GM12878 (cell line): ENCODE data around the gene RGSL1. TPM values are rescaled to one million over a fixed set of nuclear protein-coding genes. Genes with fewer than 3 reads are reported as not detected.

ENCODE experiments used
- ATAC-seq: fragments of 200-7000 bp; cut with Tn5 transposase; 3 replicates; pipeline ENCODE4 v1.9.1; 2020; ENCODE audit warnings: mild to moderate bottlenecking, moderate library complexity
- BruUV-seq: library from RNA; stranded (reverse); fragments of 400-500 nt; replicated peaks from 2 replicates; lab custom pipeline; 2021; lab: Mats Ljungman, UMichigan
- CTCF ChIA-PET: fragments of 300-600 bp; sonication (Branson Sonifier 250); formaldehyde crosslinking; extraction: SDS; loops from one replicate; lab custom pipeline; 2021; ENCODE audit warnings: inconsistent platforms; lab: Yijun Ruan, JAX
- POLR2A ChIA-PET: fragments of 350-600 bp; formaldehyde crosslinking; extraction: SDS; loops from one replicate; lab custom pipeline; 2021; ENCODE audit warnings: inconsistent platforms; lab: Charles Lee
- RAD21 ChIA-PET: fragments of 300-600 bp; sonication (Branson Sonifier 250); formaldehyde crosslinking; loops from one replicate; lab custom pipeline; 2023; ENCODE audit warnings: antibody characterized with exemption; ENCODE audit not compliant: unreplicated experiment; lab: Charles Lee
- SMC1A ChIA-PET: fragments of 300-600 bp; sonication (Branson Sonifier 250); formaldehyde crosslinking; loops from one replicate; lab custom pipeline; 2023; ENCODE audit not compliant: unreplicated experiment, uncharacterized antibody; lab: Charles Lee
- DNase-seq: peaks from one replicate; pipeline ENCODE4 v3.0.0-alpha.2; 2011; ENCODE audit warnings: low read depth, low spot score
- FAIRE-seq: peaks from 3 replicates; lab custom pipeline; 2011; peaks lifted over from hg19 to GRCh38; lab: Jason Lieb, UNC
- H2AFZ ChIP-seq: 2 replicates; pipeline ENCODE4 v1.6.0; 2011; ENCODE audit warnings: low read depth, low read length, control low read depth; ENCODE audit not compliant: control insufficient read depth
- H3K27ac ChIP-seq: 2 replicates; pipeline ENCODE4 v1.5.1; 2011; ENCODE audit warnings: control low read depth; ENCODE audit not compliant: control insufficient read depth, insufficient read depth
- H3K27me3 ChIP-seq, 2 experiments: replicated peaks in 1 of 2; 2 replicates each; pipeline versions ENCODE4 v1.6.0 to v1.6.1; 2011; ENCODE audit warnings: low read length in 1 of 2; ENCODE audit not compliant: control insufficient read depth in 2 of 2, insufficient read depth in 2 of 2
- H3K36me3 ChIP-seq, 2 experiments: 2 replicates each; pipeline ENCODE4 v1.5.1; 2011; ENCODE audit warnings: low read length in 1 of 2; ENCODE audit not compliant: control insufficient read depth in 2 of 2, insufficient read depth in 2 of 2
- H3K4me1 ChIP-seq: 2 replicates; pipeline ENCODE4 v1.6.1; 2011; ENCODE audit warnings: mild to moderate bottlenecking, low read length, moderate library complexity, mixed read lengths; ENCODE audit not compliant: control insufficient read depth, insufficient read depth
- H3K4me2 ChIP-seq: 2 replicates; pipeline ENCODE4 v1.6.0; 2011; ENCODE audit warnings: control low read depth; ENCODE audit not compliant: control insufficient read depth, insufficient read depth
- H3K4me3 ChIP-seq: fragments of 200-600 bp; sonication (generic); 2 replicates; pipeline ENCODE4 v1.5.1; 2016
- H3K79me2 ChIP-seq: 2 replicates; pipeline ENCODE4 v1.6.0; 2011; ENCODE audit warnings: low read length; ENCODE audit not compliant: control insufficient read depth, insufficient read depth
- H3K9ac ChIP-seq: 2 replicates; pipeline ENCODE4 v1.8.0; 2011; ENCODE audit warnings: low read length, control low read depth, mixed read lengths; ENCODE audit not compliant: control insufficient read depth, insufficient read depth
- H3K9me3 ChIP-seq: replicated peaks from 3 replicates; pipeline ENCODE4 v1.5.1; 2011; ENCODE audit warnings: mild to moderate bottlenecking, low read length; ENCODE audit not compliant: control insufficient read depth, insufficient read depth
- H4K20me1 ChIP-seq: 2 replicates; pipeline ENCODE4 v1.6.0; 2011; ENCODE audit not compliant: control insufficient read depth, insufficient read depth
- BCLAF1 ChIP-seq: fragments of 450-650 bp; IDR thresholded peaks from 2 replicates; pipeline ENCODE4 v1.6.1; 2017; ENCODE audit warnings: antibody characterized with exemption, mild to moderate bottlenecking, moderate library complexity
- BMI1 ChIP-seq: fragments of 450-650 bp; IDR thresholded peaks from 2 replicates; pipeline ENCODE4 v1.6.1; 2016; ENCODE audit warnings: mild to moderate bottlenecking, moderate library complexity, borderline replicate concordance
- CBX5 ChIP-seq: sonication (generic); IDR thresholded peaks from 2 replicates; pipeline ENCODE4 v1.6.1; 2016; ENCODE audit warnings: low read depth, moderate library complexity, mild to moderate bottlenecking, inconsistent platforms
- ELK1 ChIP-seq: IDR thresholded peaks from 2 replicates; pipeline ENCODE4 v1.6.1; 2012; ENCODE audit warnings: low read depth, low read length, improper control_type of control experiment
- HCFC1 ChIP-seq: fragments of 150-350 bp; IDR thresholded peaks from 2 replicates; pipeline ENCODE4 v1.6.1; 2014; ENCODE audit warnings: low read length
- IRF5 ChIP-seq: fragments of 450-650 bp; IDR thresholded peaks from 2 replicates; pipeline ENCODE4 v1.6.1; 2017; ENCODE audit warnings: borderline replicate concordance
- JUNB ChIP-seq: IDR thresholded peaks from 2 replicates; pipeline ENCODE4 v1.6.1; 2016; ENCODE audit warnings: antibody characterized with exemption, mild to moderate bottlenecking
- MEF2A ChIP-seq: IDR thresholded peaks from 2 replicates; pipeline ENCODE4 v1.6.1; 2011; ENCODE audit warnings: low read depth, mild to moderate bottlenecking, low read length, moderate library complexity; ENCODE audit not compliant: insufficient read depth
- MTA2 ChIP-seq: fragments of 450-650 bp; IDR thresholded peaks from 2 replicates; pipeline ENCODE4 v1.6.1; 2016; ENCODE audit warnings: low read depth, mild to moderate bottlenecking, moderate library complexity
- POLR2A ChIP-seq: IDR thresholded peaks from 2 replicates; pipeline ENCODE4 v1.6.1; 2011; ENCODE audit warnings: low read depth, mild to moderate bottlenecking, low read length
- POLR2AphosphoS5 ChIP-seq: IDR thresholded peaks from 2 replicates; pipeline ENCODE4 v1.6.1; 2011; ENCODE audit warnings: mild to moderate bottlenecking, low read length, inconsistent platforms
- TCF7 ChIP-seq: IDR thresholded peaks from 2 replicates; pipeline ENCODE4 v1.6.1; 2014; ENCODE audit warnings: antibody characterized with exemption, borderline replicate concordance
- WGBS: methylation state at CpG from one replicate; pipeline ENCODE4 v1.1.6; 2016; ENCODE audit warnings: low lambda C conversion rate; ENCODE audit not compliant: insufficient replicate concordance, insufficient coverage; ENCODE audit errors: missing lambda C conversion rate; 5-methylcytosine and 5-hydroxymethylcytosine counted together
- in situ Hi-C: fragments of 300-500 bp; cut with MboI; formaldehyde crosslinking; loops from 9 replicates; pipeline ENCODE4 v1.14.3; 2018; ENCODE audit warnings: mixed read lengths
- intact Hi-C: fragments of 100-400 bp; cut with micrococcal nuclease; formaldehyde crosslinking; loops from one replicate; pipeline ENCODE4 v1.14.2; 2022; ENCODE audit not compliant: unreplicated experiment
- polyA plus RNA-seq, 11 experiments: library from polyadenylated mRNA; depleted of rRNA in 4 of 11; unstranded in 6 of 11; stranded (reverse) in 5 of 11; fragments of >200 nt; fragmentation: Nextera tagmentation in 4 of 11; fragmentation: Illumina TruSeq in 1 of 11; extraction: Ambion mirVana in 4 of 11; extraction: Trizol in 1 of 11; gene quantifications; 1 replicate in 1 of 11; 2 replicates in 10 of 11; pipeline versions ENCODE4 v1.2.1 to v1.2.3, GENCODE V29; 2011 to 2016; ENCODE audit warnings: inconsistent platforms in 2 of 11, missing spikeins in 2 of 11, low read depth in 1 of 11
- total RNA-seq, 4 experiments: library from RNA; depleted of rRNA in 3 of 4; stranded (reverse); fragments of >200 nt in 3 of 4; fragmentation: Illumina TruSeq in 1 of 4; extraction: Trizol in 1 of 4; gene quantifications; 2 replicates each; pipeline versions ENCODE4 v1.2.1 to v1.2.3, GENCODE V29; 2013 to 2021
- TF ChIP-seq, protein P1 (sequence below): fragments of 450-650 bp; IDR thresholded peaks from 2 replicates; pipeline ENCODE4 v1.6.1; 2017; ENCODE audit warnings: mild to moderate bottlenecking, moderate library complexity

RGSL1 gene
- total and polyA plus RNA-seq, 10 of the 15 experiments (the other 5 are each of a cell fraction or from before 2014, with no cell fraction given): 0.05 to 0.28 (median 0.27) TPM; not detected in 5

DNA sequence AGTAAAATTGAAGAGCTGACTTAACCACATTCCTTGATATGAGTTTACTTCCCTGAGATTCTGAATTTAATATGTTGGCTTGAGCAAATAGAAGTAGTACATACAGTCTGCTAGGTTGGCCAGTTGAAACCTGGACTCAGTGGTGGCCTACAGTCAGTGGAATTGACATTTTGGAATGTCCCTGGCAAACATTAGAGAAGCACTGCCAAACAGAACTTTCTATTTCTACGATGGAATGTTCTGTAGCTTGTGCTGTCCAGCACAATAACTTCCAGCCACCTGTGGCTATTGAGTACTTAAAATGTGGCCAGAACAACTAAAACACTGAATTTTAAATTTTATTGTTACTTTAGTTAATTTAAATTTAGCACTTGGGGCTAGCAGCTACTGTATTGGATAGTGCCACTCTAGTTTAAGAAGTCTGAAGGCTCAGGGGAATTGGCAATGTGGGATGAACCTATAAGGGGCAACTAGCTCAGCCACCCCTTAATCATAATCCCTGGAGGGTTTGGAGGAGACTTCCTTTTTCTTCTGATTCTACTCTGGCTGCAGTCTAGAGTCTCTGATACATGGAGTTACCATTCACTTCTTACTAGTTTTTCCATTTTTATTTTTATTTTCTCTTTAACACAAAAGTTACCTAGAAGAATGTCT lies 39.2 kb upstream of the RGSL1 start:
- intact Hi-C loops: no loop called here
- H3K27me3 ChIP-seq: no peaks in the 10 kb centered on the region
- ChIA-PET SMC1A (interaction anchor here (0.5 to 1.3 kb wide), 3 partner anchors 14 to 89 kb away, joined by 3 to 4 read pairs (median 3); no protein-coding TSS in a partner anchor), POLR2A (interaction anchor here (1.4 kb wide), 1 partner anchor 9 kb away, joined by 4 read pairs; no protein-coding TSS in a partner anchor), RAD21 (no interaction called here), CTCF (interaction anchor here (1.0 to 1.1 kb wide), 2 partner anchors 12 to 14 kb away, joined by 3 read pairs; no protein-coding TSS in a partner anchor)
- no peaks in the 10 kb centered on the region for H3K79me2 ChIP-seq
- in situ Hi-C loops: no loop called here
- no peaks in the 10 kb centered on the region for H4K20me1 ChIP-seq
- ATAC-seq (no peak), FAIRE-seq (no peak), DNase-seq (no peak)
- no peaks in the 10 kb centered on the region for H3K36me3 ChIP-seq
- no peak overlapping the region for H3K4me3 ChIP-seq
- H3K4me1 ChIP-seq: peaks cover under 1% of the 10 kb centered on the region; the same call in 1 of the 2 replicates
- 68% methylated on average over 1 of the region's 1 CpG for WGBS
- H2AFZ ChIP-seq: no peak overlapping the region
- H3K9ac ChIP-seq: no peak overlapping the region
- no peak overlapping the region for H3K4me2 ChIP-seq
- no peak overlapping the region for H3K27ac ChIP-seq
- no peaks in the 10 kb centered on the region for H3K9me3 ChIP-seq
- no TSS peak for BruUV-seq
- TF ChIP-seq BCLAF1 (no peak), MTA2 (no peak), ELK1 (no peak), JUNB (no peak), HCFC1 (no peak), MEF2A (no peak), POLR2A (no peak), POLR2AphosphoS5 (no peak), BMI1 (no peak), TCF7 (no peak), IRF5 (no peak), CBX5 (no peak)
- TF ChIP-seq, protein P1, sequence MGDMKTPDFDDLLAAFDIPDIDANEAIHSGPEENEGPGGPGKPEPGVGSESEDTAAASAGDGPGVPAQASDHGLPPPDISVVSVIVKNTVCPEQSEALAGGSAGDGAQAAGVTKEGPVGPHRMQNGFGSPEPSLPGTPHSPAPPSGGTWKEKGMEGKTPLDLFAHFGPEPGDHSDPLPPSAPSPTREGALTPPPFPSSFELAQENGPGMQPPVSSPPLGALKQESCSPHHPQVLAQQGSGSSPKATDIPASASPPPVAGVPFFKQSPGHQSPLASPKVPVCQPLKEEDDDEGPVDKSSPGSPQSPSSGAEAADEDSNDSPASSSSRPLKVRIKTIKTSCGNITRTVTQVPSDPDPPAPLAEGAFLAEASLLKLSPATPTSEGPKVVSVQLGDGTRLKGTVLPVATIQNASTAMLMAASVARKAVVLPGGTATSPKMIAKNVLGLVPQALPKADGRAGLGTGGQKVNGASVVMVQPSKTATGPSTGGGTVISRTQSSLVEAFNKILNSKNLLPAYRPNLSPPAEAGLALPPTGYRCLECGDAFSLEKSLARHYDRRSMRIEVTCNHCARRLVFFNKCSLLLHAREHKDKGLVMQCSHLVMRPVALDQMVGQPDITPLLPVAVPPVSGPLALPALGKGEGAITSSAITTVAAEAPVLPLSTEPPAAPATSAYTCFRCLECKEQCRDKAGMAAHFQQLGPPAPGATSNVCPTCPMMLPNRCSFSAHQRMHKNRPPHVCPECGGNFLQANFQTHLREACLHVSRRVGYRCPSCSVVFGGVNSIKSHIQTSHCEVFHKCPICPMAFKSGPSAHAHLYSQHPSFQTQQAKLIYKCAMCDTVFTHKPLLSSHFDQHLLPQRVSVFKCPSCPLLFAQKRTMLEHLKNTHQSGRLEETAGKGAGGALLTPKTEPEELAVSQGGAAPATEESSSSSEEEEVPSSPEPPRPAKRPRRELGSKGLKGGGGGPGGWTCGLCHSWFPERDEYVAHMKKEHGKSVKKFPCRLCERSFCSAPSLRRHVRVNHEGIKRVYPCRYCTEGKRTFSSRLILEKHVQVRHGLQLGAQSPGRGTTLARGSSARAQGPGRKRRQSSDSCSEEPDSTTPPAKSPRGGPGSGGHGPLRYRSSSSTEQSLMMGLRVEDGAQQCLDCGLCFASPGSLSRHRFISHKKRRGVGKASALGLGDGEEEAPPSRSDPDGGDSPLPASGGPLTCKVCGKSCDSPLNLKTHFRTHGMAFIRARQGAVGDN: no peak
